Cardiac fibroblast (primary cell): ENCODE results near the gene SIKE1.

ENCODE experiments used
- DNase-seq, 2 donors: peaks; one replicate each; pipeline versions ENCODE4 v3.0.0 to v3.0.0-alpha.2; 2010; ENCODE audit warnings: low read depth in 2 of 2
- H3K4me3 ChIP-seq, 2 donors: replicated peaks in 1 of 2; 1 replicate in 1 of 2; 2 replicates in 1 of 2; pipeline ENCODE4 v1.5.1; 2011; ENCODE audit warnings: low read depth in 2 of 2, low read length in 2 of 2, mild to moderate bottlenecking in 2 of 2, moderate library complexity in 1 of 2
- CTCF ChIP-seq: IDR thresholded peaks from one replicate; pipeline ENCODE4 v1.5.1; 2011; ENCODE audit warnings: low read depth, mild to moderate bottlenecking, low read length, inconsistent platforms

The SIKE1 gene

GRCh38 chr1:114740331-114740730, 40.2 kb downstream of the SIKE1 start:
- H3K4me3 ChIP-seq = no peak overlapping the region
- no peak for DNase-seq
- TF ChIP-seq CTCF = no peak

- DNase-seq = no peak
- no peak overlapping the region for H3K4me3 ChIP-seq
- no peak for TF ChIP-seq CTCF
Measured at GRCh38 chr1:114737314-114737849, 43.1 kb downstream of the SIKE1 start.

GRCh38 chr1:114735479-114735878, 45.0 kb downstream of the SIKE1 start:
- DNase-seq = no peak
- no peak overlapping the region for H3K4me3 ChIP-seq
- TF ChIP-seq CTCF = no peak

- DNase-seq = peak in 1 of 2 donors; percentile 19
- H3K4me3 ChIP-seq = no peak overlapping the region
- TF ChIP-seq CTCF = no peak
Measured at GRCh38 chr1:114729782-114730181, 50.7 kb downstream of the SIKE1 start.

GRCh38 chr1:114728553-114728952, 51.9 kb downstream of the SIKE1 start:
- DNase-seq = no peak
- TF ChIP-seq CTCF = no peak
- H3K4me3 ChIP-seq = no peak overlapping the region

- DNase-seq = no peak
Measured at GRCh38 chr1:114725230-114725629, 55.3 kb downstream of the SIKE1 start.

More at GRCh38 chr1:114725230-114725629, 55.3 kb downstream of the SIKE1 start:
- H3K4me3 ChIP-seq = no peak overlapping the region
- TF ChIP-seq CTCF = no peak
